HCT116 (cell line): ENCODE results near the gene RUFY2. TPM values are rescaled to one million over a fixed set of nuclear protein-coding genes. Genes with fewer than 3 reads are reported as not detected.

Experiments
- ATAC-seq: fragments of 200-7000 bp; cut with Tn5 transposase; 2 replicates; pipeline ENCODE4 v1.9.1; 2020; ENCODE audit warnings: mild to moderate bottlenecking, moderate library complexity
- BruUV-seq: library from RNA; stranded (reverse); fragments of 400-500 nt; replicated peaks from 2 replicates; lab custom pipeline; 2021; lab: Mats Ljungman, UMichigan
- CTCF ChIA-PET: fragments of 300-600 bp; sonication (Branson Sonifier 250); formaldehyde crosslinking; loops from one replicate; lab custom pipeline; 2021; ENCODE audit warnings: antibody characterized with exemption; lab: Charles Lee
- POLR2A ChIA-PET: fragments of 300-600, 350-600 bp; sonication (Branson Sonifier 250); formaldehyde crosslinking; loops from one replicate; lab custom pipeline; 2021; ENCODE audit warnings: antibody characterized with exemption; lab: Charles Lee
- RAD21 ChIA-PET, 2 experiments: fragments of 300-600 bp; sonication (Branson Sonifier 250); formaldehyde crosslinking; loops; one replicate each; lab custom pipeline; 2023; ENCODE audit warnings: low total read pairs in 2 of 2; ENCODE audit not compliant: uncharacterized antibody in 2 of 2, unreplicated experiment in 2 of 2, low non-redundant PET in 1 of 2; lab: Charles Lee
- DNase-seq: peaks from one replicate; pipeline ENCODE4 v3.0.0-alpha.2; 2010; ENCODE audit warnings: low read depth, low spot score
- H2AFZ ChIP-seq: fragments of 200-600 bp; shearing (Covaris generic), sonication (generic); 2 replicates; pipeline ENCODE4 v1.6.1; 2017; ENCODE audit warnings: low read depth, mixed run types, mixed read lengths, antibody characterized with exemption, low read length; ENCODE audit not compliant: poor library complexity, severe bottlenecking
- H3K27ac ChIP-seq: 2 replicates; pipeline ENCODE4 v1.5.1; 2012; ENCODE audit warnings: low read depth, low read length
- H3K27me3 ChIP-seq: fragments of 200-600 bp; sonication (generic); 2 replicates; pipeline ENCODE4 v1.6.1; 2016; ENCODE audit warnings: mixed run types, low read length, mixed read lengths; ENCODE audit not compliant: insufficient read depth
- H3K36me3 ChIP-seq, 2 experiments: fragments of 200-500 bp in 1 of 2; fragments of 200-600 bp in 1 of 2; sonication (Bioruptor generic) in 1 of 2; sonication (generic) in 1 of 2; 2 replicates each; pipeline versions ENCODE4 v1.5.1 to v1.6.1; 2014 to 2016; ENCODE audit warnings: low read length in 2 of 2, inconsistent platforms in 1 of 2, mixed read lengths in 1 of 2, mixed run types in 1 of 2; ENCODE audit not compliant: insufficient read depth in 2 of 2, control insufficient read depth in 1 of 2
- H3K4me1 ChIP-seq, 2 experiments: fragments of 200-600 bp in 1 of 2; sonication (generic) in 1 of 2; 2 replicates each; pipeline versions ENCODE4 v1.5.1 to v1.6.1; 2012 to 2017; ENCODE audit warnings: low read length in 2 of 2, inconsistent platforms in 1 of 2, mild to moderate bottlenecking in 1 of 2, mixed read lengths in 1 of 2, mixed run types in 1 of 2, moderate library complexity in 1 of 2; ENCODE audit not compliant: insufficient read depth in 2 of 2, control insufficient read depth in 1 of 2
- H3K4me2 ChIP-seq: fragments of 200-600 bp; sonication (generic); 2 replicates; pipeline ENCODE4 v1.6.1; 2017; ENCODE audit warnings: mixed run types, low read length, mixed read lengths
- H3K4me3 ChIP-seq, 2 experiments: fragments of 200-600 bp in 1 of 2; sonication (generic) in 1 of 2; replicated peaks in 1 of 2; 2 replicates each; pipeline ENCODE4 v1.5.1; 2011 to 2016; ENCODE audit warnings: low read length in 2 of 2, control low read depth in 1 of 2, low read depth in 1 of 2, mild to moderate bottlenecking in 1 of 2, mixed read lengths in 1 of 2, mixed run types in 1 of 2
- H3K79me2 ChIP-seq: fragments of 200-600 bp; sonication (generic); 2 replicates; pipeline ENCODE4 v1.6.1; 2017; ENCODE audit warnings: mild to moderate bottlenecking, mixed run types, low read length, moderate library complexity, mixed read lengths; ENCODE audit not compliant: insufficient read depth
- H3K9ac ChIP-seq: fragments of 200-600 bp; sonication (generic); 2 replicates; pipeline ENCODE4 v1.6.1; 2016; ENCODE audit warnings: low read length, mixed read lengths
- H3K9me2 ChIP-seq: fragments of 200-600 bp; sonication (generic), shearing (Covaris generic); 2 replicates; pipeline ENCODE4 v1.6.1; 2017; ENCODE audit warnings: mixed run types, mild to moderate bottlenecking, moderate library complexity; ENCODE audit not compliant: insufficient read depth
- H3K9me3 ChIP-seq, 2 experiments: fragments of 200-500 bp in 1 of 2; fragments of 200-600 bp in 1 of 2; sonication (Bioruptor generic) in 1 of 2; sonication (generic) in 1 of 2; 2 replicates each; pipeline ENCODE4 v1.6.1; 2014 to 2017; ENCODE audit warnings: low read length in 2 of 2, mixed read lengths in 2 of 2, inconsistent platforms in 1 of 2, low read depth in 1 of 2, mild to moderate bottlenecking in 1 of 2, mixed run types in 1 of 2, moderate library complexity in 1 of 2; ENCODE audit not compliant: control insufficient read depth in 1 of 2, insufficient read depth in 1 of 2
- H4K20me1 ChIP-seq: fragments of 200-600 bp; sonication (generic), shearing (Covaris generic); 2 replicates; pipeline ENCODE4 v1.6.1; 2017; ENCODE audit warnings: mixed run types, mild to moderate bottlenecking, moderate library complexity; ENCODE audit not compliant: insufficient read depth
- CEBPB ChIP-seq: IDR thresholded peaks from 2 replicates; pipeline ENCODE4 v1.6.1; 2012; ENCODE audit warnings: low read depth
- EZH2 ChIP-seq: fragments of 200-600 bp; sonication (generic); IDR thresholded peaks from 2 replicates; pipeline ENCODE4 v1.6.1; 2017; ENCODE audit warnings: antibody characterized with exemption, mixed run types
- EZH2phosphoT487 ChIP-seq: fragments of 200-600 bp; IDR thresholded peaks from 2 replicates; pipeline ENCODE4 v1.6.1; 2018; ENCODE audit warnings: antibody characterized with exemption, borderline replicate concordance
- FOSL1 ChIP-seq: IDR thresholded peaks from 2 replicates; pipeline ENCODE4 v1.6.1; 2012; ENCODE audit warnings: low read depth
- JUND ChIP-seq: IDR thresholded peaks from 2 replicates; pipeline ENCODE4 v1.6.1; 2012
- POLR2AphosphoS5 ChIP-seq: IDR thresholded peaks from 2 replicates; pipeline ENCODE4 v1.6.1; 2011; ENCODE audit warnings: mild to moderate bottlenecking, low read depth, low read length, moderate library complexity
- RAD21 ChIP-seq: IDR thresholded peaks from 2 replicates; pipeline ENCODE4 v1.6.1; 2012; ENCODE audit warnings: low read depth, mild to moderate bottlenecking
- SP1 ChIP-seq: IDR thresholded peaks from 2 replicates; pipeline ENCODE4 v1.6.1; 2012; ENCODE audit warnings: low read depth
- SRF ChIP-seq: IDR thresholded peaks from 2 replicates; pipeline ENCODE4 v1.6.1; 2012; ENCODE audit warnings: low read depth
- TCF7L2 ChIP-seq: IDR thresholded peaks from 2 replicates; pipeline ENCODE4 v1.7.0; 2011; ENCODE audit warnings: borderline replicate concordance, inconsistent platforms; ENCODE audit not compliant: insufficient read depth, insufficient read length; ENCODE audit errors: extremely low read depth
- YY1 ChIP-seq: IDR thresholded peaks from 2 replicates; pipeline ENCODE4 v1.6.1; 2011; ENCODE audit warnings: low read length, low read depth, moderate library complexity, mild to moderate bottlenecking; ENCODE audit not compliant: insufficient replicate concordance; ENCODE audit errors: extremely low read depth
- ZFX ChIP-seq: fragments of 450-650 bp; IDR thresholded peaks from 2 replicates; pipeline ENCODE4 v1.6.1; 2017
- ZNF274 ChIP-seq: fragments of 200-500 bp; sonication (Bioruptor generic); IDR thresholded peaks from 2 replicates; pipeline ENCODE4 v1.6.1; 2014; ENCODE audit warnings: mild to moderate bottlenecking, low read depth, low read length, inconsistent platforms
- intact Hi-C: fragments of 100-400 bp; cut with micrococcal nuclease; formaldehyde crosslinking; loops from 2 replicates; pipeline ENCODE4 v1.10.0; 2022
- total RNA-seq: library from RNA; stranded (reverse); gene quantifications from one replicate; pipeline ENCODE4 v1.2.1, GENCODE V29; 2021; ENCODE audit not compliant: unreplicated experiment
- TF ChIP-seq, protein P1 (sequence below): IDR thresholded peaks from 2 replicates; pipeline ENCODE4 v1.6.1; 2012
- TF ChIP-seq, protein P2 (sequence below): IDR thresholded peaks from 2 replicates; pipeline ENCODE4 v1.6.1; 2012; ENCODE audit warnings: low read depth
- TF ChIP-seq, protein P3 (sequence below): IDR thresholded peaks from 2 replicates; pipeline ENCODE4 v1.6.1; 2012

The RUFY2 gene
- total RNA-seq, 1 experiment from 2014 or later, result 13.0 TPM

DNA sequence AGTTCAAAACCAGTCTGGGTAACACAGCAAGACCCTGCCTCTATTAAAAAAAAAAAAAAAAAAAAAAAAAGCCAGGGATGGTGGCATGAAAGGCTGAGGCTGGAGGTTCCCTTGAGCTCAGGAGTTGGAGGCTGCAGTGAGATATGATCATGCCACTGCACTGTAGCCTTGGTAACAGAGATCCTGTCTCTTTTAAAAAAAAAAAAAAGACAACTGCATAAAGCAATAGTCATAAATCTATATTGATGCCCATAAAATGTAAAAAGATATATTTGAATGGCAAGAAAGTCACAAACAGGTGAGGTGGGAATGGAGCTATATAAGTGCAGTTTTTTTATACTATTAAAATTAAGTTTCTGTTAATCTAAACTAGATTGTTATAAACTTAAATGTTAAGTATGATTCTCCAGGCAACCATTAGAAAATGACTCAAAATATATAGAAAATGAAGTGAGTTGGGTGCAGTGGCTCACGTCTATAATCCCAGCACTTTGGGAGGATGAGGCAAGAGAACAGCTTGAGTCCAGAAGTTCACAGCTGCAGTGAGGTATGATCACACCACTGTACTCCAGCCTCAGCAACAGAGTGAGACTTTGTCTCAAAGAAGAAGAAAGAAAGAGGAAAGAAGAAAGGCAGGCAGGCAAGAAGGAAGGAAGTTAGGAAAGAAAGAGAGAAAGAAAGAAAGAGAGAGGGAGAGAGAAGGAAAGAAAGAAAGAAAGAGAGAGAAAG is 88.6 kb downstream of the RUFY2 start:
- TF ChIP-seq, protein P1, sequence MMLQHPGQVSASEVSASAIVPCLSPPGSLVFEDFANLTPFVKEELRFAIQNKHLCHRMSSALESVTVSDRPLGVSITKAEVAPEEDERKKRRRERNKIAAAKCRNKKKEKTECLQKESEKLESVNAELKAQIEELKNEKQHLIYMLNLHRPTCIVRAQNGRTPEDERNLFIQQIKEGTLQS, result no peak
- TF ChIP-seq, protein P2, sequence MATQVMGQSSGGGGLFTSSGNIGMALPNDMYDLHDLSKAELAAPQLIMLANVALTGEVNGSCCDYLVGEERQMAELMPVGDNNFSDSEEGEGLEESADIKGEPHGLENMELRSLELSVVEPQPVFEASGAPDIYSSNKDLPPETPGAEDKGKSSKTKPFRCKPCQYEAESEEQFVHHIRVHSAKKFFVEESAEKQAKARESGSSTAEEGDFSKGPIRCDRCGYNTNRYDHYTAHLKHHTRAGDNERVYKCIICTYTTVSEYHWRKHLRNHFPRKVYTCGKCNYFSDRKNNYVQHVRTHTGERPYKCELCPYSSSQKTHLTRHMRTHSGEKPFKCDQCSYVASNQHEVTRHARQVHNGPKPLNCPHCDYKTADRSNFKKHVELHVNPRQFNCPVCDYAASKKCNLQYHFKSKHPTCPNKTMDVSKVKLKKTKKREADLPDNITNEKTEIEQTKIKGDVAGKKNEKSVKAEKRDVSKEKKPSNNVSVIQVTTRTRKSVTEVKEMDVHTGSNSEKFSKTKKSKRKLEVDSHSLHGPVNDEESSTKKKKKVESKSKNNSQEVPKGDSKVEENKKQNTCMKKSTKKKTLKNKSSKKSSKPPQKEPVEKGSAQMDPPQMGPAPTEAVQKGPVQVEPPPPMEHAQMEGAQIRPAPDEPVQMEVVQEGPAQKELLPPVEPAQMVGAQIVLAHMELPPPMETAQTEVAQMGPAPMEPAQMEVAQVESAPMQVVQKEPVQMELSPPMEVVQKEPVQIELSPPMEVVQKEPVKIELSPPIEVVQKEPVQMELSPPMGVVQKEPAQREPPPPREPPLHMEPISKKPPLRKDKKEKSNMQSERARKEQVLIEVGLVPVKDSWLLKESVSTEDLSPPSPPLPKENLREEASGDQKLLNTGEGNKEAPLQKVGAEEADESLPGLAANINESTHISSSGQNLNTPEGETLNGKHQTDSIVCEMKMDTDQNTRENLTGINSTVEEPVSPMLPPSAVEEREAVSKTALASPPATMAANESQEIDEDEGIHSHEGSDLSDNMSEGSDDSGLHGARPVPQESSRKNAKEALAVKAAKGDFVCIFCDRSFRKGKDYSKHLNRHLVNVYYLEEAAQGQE, result no peak
- ChIA-PET POLR2A (interaction anchor here (1.2 kb wide), 1 partner anchor 14 kb away, joined by 5 read pairs; the partner anchor contains the start of genes HNRNPH3 and PBLD), RAD21 (interaction anchor here in 1 of 2 experiments (0.7 kb wide), 1 partner anchor 88 kb away, joined by 4 read pairs; no protein-coding TSS in a partner anchor), CTCF (no interaction called here)
- no peaks in the 10 kb centered on the region for H3K9me2 ChIP-seq
- no peak overlapping the region for H3K4me3 ChIP-seq
- H3K9me3 ChIP-seq, result no peaks in the 10 kb centered on the region; a peak in 1 of 4 replicates
- no peaks in the 10 kb centered on the region for H3K79me2 ChIP-seq
- H3K27me3 ChIP-seq, result no peaks in the 10 kb centered on the region
- H3K4me2 ChIP-seq, result no peak overlapping the region
- intact Hi-C loops, result no loop called here
- no peak overlapping the region for H2AFZ ChIP-seq
- BruUV-seq, result no TSS peak
- H3K9ac ChIP-seq, result no peak overlapping the region
- H4K20me1 ChIP-seq, result no peaks in the 10 kb centered on the region
- ATAC-seq (no peak), DNase-seq (no peak)
- no peaks in the 10 kb centered on the region for H3K4me1 ChIP-seq
- H3K36me3 ChIP-seq, result no peaks in the 10 kb centered on the region
- H3K27ac ChIP-seq, result no peak overlapping the region

DNA sequence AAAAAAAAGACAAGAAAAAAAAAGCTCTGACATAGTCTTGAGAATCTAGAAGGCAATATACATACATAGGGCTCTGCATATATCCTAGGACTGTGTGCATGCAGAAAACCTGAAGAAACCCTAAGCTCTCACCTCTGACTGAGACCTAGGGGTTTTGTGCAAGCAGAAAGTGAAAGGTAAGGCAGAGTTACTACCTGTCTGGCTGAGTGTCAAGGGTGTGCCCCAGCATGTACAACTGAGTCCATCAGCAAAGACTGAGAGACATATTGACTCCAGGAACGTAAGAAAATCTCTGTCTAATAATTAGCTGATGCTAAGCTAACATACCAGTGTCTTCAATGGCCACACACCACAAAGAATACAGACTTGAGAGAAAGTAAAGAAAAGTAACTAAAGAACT is 91.5 kb downstream of the RUFY2 start:
- H3K79me2 ChIP-seq, result no peaks in the 10 kb centered on the region
- no peaks in the 10 kb centered on the region for H3K4me1 ChIP-seq
- H3K9me3 ChIP-seq, result no peaks in the 10 kb centered on the region; a peak in 1 of 4 replicates
- intact Hi-C loops, result no loop called here
- H3K9me2 ChIP-seq, result no peaks in the 10 kb centered on the region
- H3K9ac ChIP-seq, result no peak overlapping the region
- no peaks in the 10 kb centered on the region for H4K20me1 ChIP-seq
- no peak for DNase-seq
- TF ChIP-seq EZH2, result no peak
- no peak for TF ChIP-seq JUND
- no peak for TF ChIP-seq SP1
- TF ChIP-seq SRF, result no peak
- TF ChIP-seq TCF7L2, result no peak
- TF ChIP-seq ZFX, result no peak
- TF ChIP-seq YY1, result no peak
- no peak for TF ChIP-seq POLR2AphosphoS5
- no peak for TF ChIP-seq RAD21
- no peak for TF ChIP-seq EZH2phosphoT487
- no peak for TF ChIP-seq ZNF274
- no peak for TF ChIP-seq CEBPB
- no peak for TF ChIP-seq FOSL1
- TF ChIP-seq, protein P3, sequence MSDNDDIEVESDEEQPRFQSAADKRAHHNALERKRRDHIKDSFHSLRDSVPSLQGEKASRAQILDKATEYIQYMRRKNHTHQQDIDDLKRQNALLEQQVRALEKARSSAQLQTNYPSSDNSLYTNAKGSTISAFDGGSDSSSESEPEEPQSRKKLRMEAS, result no peak
- no peak overlapping the region for H3K4me3 ChIP-seq
- BruUV-seq, result no TSS peak
- no peak for ATAC-seq
- H3K27ac ChIP-seq, result no peak overlapping the region
- ChIA-PET RAD21 (no interaction called here), POLR2A (no interaction called here), CTCF (no interaction called here)
- no peak overlapping the region for H3K4me2 ChIP-seq
- H3K36me3 ChIP-seq, result no peaks in the 10 kb centered on the region
- H3K27me3 ChIP-seq, result no peaks in the 10 kb centered on the region
- no peak overlapping the region for H2AFZ ChIP-seq
